Measurements from ENCODE around the gene SHPK.

- TF ChIP-seq CTCF (IDR thresholded peaks at IDR 0.05): no peak
- TF ChIP-seq POLR2A (IDR thresholded peaks at IDR 0.05): no peak
Measured at GRCh38 chr17:3613124-3613523, 22.9 kb downstream of the SHPK start.
